Keratinocyte (primary cell): ENCODE measurements around the gene SORL1. TPM values are rescaled to one million over a fixed set of nuclear protein-coding genes. Genes with fewer than 3 reads are reported as not detected.

Experiments used
- DNase-seq: peaks from one replicate; pipeline ENCODE4 v3.0.0-alpha.2; 2011; ENCODE audit warnings: low read depth, missing footprints, low spot score
- FAIRE-seq: peaks from 2 replicates; lab custom pipeline; 2011; peaks lifted over from hg19 to GRCh38; lab: Jason Lieb, UNC
- H2AFZ ChIP-seq: 2 replicates; pipeline ENCODE4 v1.6.0; 2012; ENCODE audit warnings: low read length, control low read depth, inconsistent platforms; ENCODE audit not compliant: control insufficient read depth
- H3K27ac ChIP-seq: 2 replicates; pipeline ENCODE4 v1.5.1; 2011; ENCODE audit warnings: low read length; ENCODE audit not compliant: control insufficient read depth, insufficient read depth
- H3K27me3 ChIP-seq: 3 replicates; pipeline ENCODE4 v1.6.0; 2011; ENCODE audit warnings: low read length; ENCODE audit not compliant: control insufficient read depth, insufficient read depth; ENCODE audit errors: extremely low read depth
- H3K36me3 ChIP-seq, 2 experiments: 2 replicates in 1 of 2; 3 replicates in 1 of 2; pipeline ENCODE4 v1.5.1; 2011; ENCODE audit warnings: low read length in 2 of 2, mild to moderate bottlenecking in 1 of 2; ENCODE audit not compliant: control insufficient read depth in 2 of 2, insufficient read depth in 2 of 2; ENCODE audit errors: extremely low read depth in 1 of 2
- H3K4me1 ChIP-seq: 3 replicates; pipeline ENCODE4 v1.5.1; 2011; ENCODE audit warnings: low read length; ENCODE audit not compliant: control insufficient read depth, insufficient read depth; ENCODE audit errors: extremely low read depth
- H3K4me2 ChIP-seq: 3 replicates; pipeline ENCODE4 v1.6.0; 2011; ENCODE audit warnings: low read depth, low read length; ENCODE audit not compliant: control insufficient read depth, insufficient read depth; ENCODE audit errors: extremely low read depth
- H3K4me3 ChIP-seq, 3 experiments: fragments of 200-600 bp in 1 of 3; sonication (generic) in 1 of 3; 2 replicates in 2 of 3; 3 replicates in 1 of 3; pipeline ENCODE4 v1.5.1; 2011 to 2016; ENCODE audit warnings: low read length in 3 of 3, mild to moderate bottlenecking in 3 of 3, control low read depth in 2 of 3, inconsistent platforms in 1 of 3, low read depth in 1 of 3, mixed read lengths in 1 of 3, mixed run types in 1 of 3, moderate library complexity in 1 of 3; ENCODE audit not compliant: control insufficient read depth in 2 of 3, insufficient read depth in 2 of 3; ENCODE audit errors: extremely low read depth in 1 of 3
- H3K79me2 ChIP-seq: 2 replicates; pipeline ENCODE4 v1.6.0; 2012; ENCODE audit warnings: low read length; ENCODE audit not compliant: control insufficient read depth, insufficient read depth
- H3K9ac ChIP-seq: 3 replicates; pipeline ENCODE4 v1.6.0; 2011; ENCODE audit warnings: low read length; ENCODE audit not compliant: control insufficient read depth, insufficient read depth; ENCODE audit errors: extremely low read depth
- H3K9me1 ChIP-seq: 3 replicates; pipeline ENCODE4 v1.6.0; 2011; ENCODE audit warnings: low read length; ENCODE audit not compliant: control insufficient read depth, insufficient read depth; ENCODE audit errors: extremely low read depth
- H3K9me3 ChIP-seq: 2 replicates; pipeline ENCODE4 v1.5.1; 2012; ENCODE audit warnings: low read depth, low read length; ENCODE audit not compliant: control insufficient read depth
- H4K20me1 ChIP-seq: 3 replicates; pipeline ENCODE4 v1.6.0; 2011; ENCODE audit warnings: low read length; ENCODE audit not compliant: control insufficient read depth, insufficient read depth; ENCODE audit errors: extremely low read depth
- CTCF ChIP-seq, 3 experiments: IDR thresholded peaks in 1 of 3; conservative IDR thresholded peaks in 1 of 3; optimal IDR thresholded peaks in 1 of 3; 2 replicates in 2 of 3; 3 replicates in 1 of 3; pipeline versions ENCODE3 to v1.5.1; 2011; ENCODE audit warnings: low read length in 3 of 3, mild to moderate bottlenecking in 3 of 3, moderate library complexity in 2 of 3, control low read depth in 1 of 3, inconsistent platforms in 1 of 3; ENCODE audit not compliant: insufficient read depth in 2 of 3; ENCODE audit errors: extremely low read depth in 1 of 3
- EZH2 ChIP-seq: IDR thresholded peaks from one replicate; pipeline ENCODE4 v1.6.1; 2012; ENCODE audit warnings: inconsistent platforms, mild to moderate bottlenecking, low read length, moderate library complexity
- dilution Hi-C: fragments of 300-500 bp; cut with MboI; formaldehyde crosslinking; loops from one replicate; pipeline ENCODE4 v1.7.0; 2020; ENCODE audit warnings: low sequenced_read_pairs; ENCODE audit not compliant: extremely low pct_ligation_motif_present
- polyA plus RNA-seq, 5 experiments: library from polyadenylated mRNA; depleted of rRNA in 3 of 5; stranded (reverse) in 3 of 5; stranded (forward) in 1 of 5; unstranded in 1 of 5; fragments of >200 nt; gene quantifications; 1 replicate in 1 of 5; 2 replicates in 3 of 5; 3 replicates in 1 of 5; pipeline versions ENCODE4 v1.2.1 to v1.2.3, GENCODE V29; 2011 to 2012; ENCODE audit warnings: missing spikeins in 2 of 5, low read depth in 1 of 5, low replicate concordance in 1 of 5

Gene SORL1
- polyA plus RNA-seq, 1 donor (not counting 4 experiments of a cell fraction or from before 2014, with no cell fraction given), result 38.9 TPM

DNA sequence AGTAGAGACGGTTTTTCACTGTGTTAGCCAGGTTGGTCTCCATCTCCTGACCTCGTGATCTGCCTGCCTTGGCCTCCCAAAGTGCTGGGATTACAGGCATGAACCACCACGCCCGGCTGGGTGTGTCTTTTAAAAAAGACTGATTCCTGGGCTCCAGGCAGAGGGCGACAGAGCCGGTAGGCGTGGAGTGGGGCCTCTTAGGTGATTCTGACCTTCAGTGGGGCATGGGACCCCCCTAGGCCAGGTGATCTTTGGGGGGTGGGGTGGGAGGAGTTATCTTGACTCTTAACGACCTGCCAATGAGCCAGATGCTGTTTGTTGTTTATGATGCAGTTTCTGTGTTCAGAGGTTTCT lies 13.6 kb downstream of the SORL1 start:
- Histone ChIP-seq H3K4me3 (peak overlapping the region in 1 of 3 experiments; percentile 21), H4K20me1 (no peaks in the 10 kb centered on the region), H3K9me3 (no peaks in the 10 kb centered on the region), H2AFZ (peak overlapping the region; percentile 3), H3K4me1 (peaks cover 54% of the 10 kb centered on the region), H3K9me1 (no peaks in the 10 kb centered on the region), H3K27ac (peak overlapping the region; percentile 95), H3K9ac (peak overlapping the region; percentile 75), H3K27me3 (no peaks in the 10 kb centered on the region), H3K79me2 (no peaks in the 10 kb centered on the region), H3K4me2 (peak overlapping the region; percentile 60), H3K36me3 (no peaks in the 10 kb centered on the region)
- dilution Hi-C loops, result no loop called here
- no peak for DNase-seq
- TF ChIP-seq EZH2, result no peak
- no peak for FAIRE-seq

- Histone ChIP-seq H2AFZ (peak overlapping the region; percentile 28), H3K4me2 (peak overlapping the region; percentile 60), H3K27me3 (no peaks in the 10 kb centered on the region), H3K79me2 (no peaks in the 10 kb centered on the region), H3K9me3 (no peaks in the 10 kb centered on the region), H3K27ac (peak overlapping the region; percentile 95), H3K36me3 (peaks cover 0 to under 1% of the 10 kb centered on the region in 2 experiments), H3K4me3 (peak overlapping the region in 2 of 3 experiments; percentile 34 to 47), H3K4me1 (peaks cover 54% of the 10 kb centered on the region), H3K9ac (peak overlapping the region; percentile 75), H4K20me1 (no peaks in the 10 kb centered on the region), H3K9me1 (no peaks in the 10 kb centered on the region)
- DNase-seq (peak; percentile 95), FAIRE-seq (peak; percentile 97)
- dilution Hi-C loops, result no loop called here
- no peak for TF ChIP-seq CTCF (optimal IDR thresholded peaks at IDR 0.05 in 1 of 3, IDR thresholded peaks at IDR 0.05 in 1 of 3, conservative IDR thresholded peaks at IDR 0.05 in 1 of 3; ENCODE audit: extremely low read depth in 1 of 3, insufficient read depth in 2 of 3, low read length in 3 of 3)
- TF ChIP-seq EZH2, result no peak
These were observed 14.1 kb downstream of the SORL1 start for GRCh38 chr11:121466063-121466794.
